Tibial nerve (tissue), 4 donors: ENCODE measurements around the gene TRIM60. TPM values are rescaled to one million over a fixed set of nuclear protein-coding genes. Genes with fewer than 3 reads are reported as not detected.

ENCODE experiments used
- DNase-seq, 2 donors: peaks; one replicate each; pipeline ENCODE4 v3.0.0-alpha.2; 2019; ENCODE audit warnings: low spot score in 2 of 2
- H3K27ac ChIP-seq, 4 donors: fragments of 200-600 bp; sonication (generic) in 3 of 4; one replicate each; pipeline ENCODE4 v1.5.1; 2017 to 2019; ENCODE audit warnings: mild to moderate bottlenecking in 1 of 4
- H3K27me3 ChIP-seq, 2 donors: fragments of 200-600 bp; sonication (generic) in 1 of 2; one replicate each; pipeline versions ENCODE4 v1.5.1 to v1.6.0; 2017 to 2019
- H3K36me3 ChIP-seq, 3 donors: fragments of 200-600 bp; sonication (generic); one replicate each; pipeline ENCODE4 v1.5.1; 2018 to 2019
- H3K4me1 ChIP-seq, 4 donors: fragments of 200-600 bp; sonication (generic) in 3 of 4; one replicate each; pipeline ENCODE4 v1.5.1; 2017 to 2019
- H3K4me3 ChIP-seq, 4 donors: fragments of 200-600 bp; sonication (generic) in 3 of 4; one replicate each; pipeline ENCODE4 v1.5.1; 2017 to 2019; ENCODE audit warnings: mild to moderate bottlenecking in 1 of 4, moderate library complexity in 1 of 4
- H3K9me3 ChIP-seq, 4 donors: fragments of 200-600 bp; sonication (generic) in 3 of 4; one replicate each; pipeline ENCODE4 v1.5.1; 2017 to 2019
- EP300 ChIP-seq, 2 donors: sonication (generic); formaldehyde crosslinking; IDR thresholded peaks; one replicate each; pipeline ENCODE4 v1.6.1; 2017; ENCODE audit warnings: antibody characterized with exemption in 2 of 2, mild to moderate bottlenecking in 1 of 2
- POLR2A ChIP-seq, 2 donors: fragments of 450-650 bp; IDR thresholded peaks; one replicate each; pipeline ENCODE4 v1.6.1; 2017; ENCODE audit warnings: antibody characterized with exemption in 2 of 2, mild to moderate bottlenecking in 2 of 2, moderate library complexity in 2 of 2
- WGBS, 2 donors: methylation state at CpG; one replicate each; pipeline ENCODE4 v1.1.5; 2018; 5-methylcytosine and 5-hydroxymethylcytosine counted together
- total RNA-seq, 4 donors: library from RNA; depleted of rRNA; stranded (reverse); fragments of >200 nt; gene quantifications; one replicate each; pipeline ENCODE4 v1.1.0, GENCODE V29; 2016
- TF ChIP-seq, protein P1 (sequence below), 5 experiments: fragments of 200-600 bp in 3 of 5; fragments of 450-650 bp in 2 of 5; sonication (generic) in 3 of 5; IDR thresholded peaks; one replicate each; pipeline ENCODE4 v1.5.1; 2016 to 2019; ENCODE audit warnings: antibody characterized with exemption in 5 of 5, mild to moderate bottlenecking in 3 of 5, moderate library complexity in 2 of 5

The TRIM60 gene
- total RNA-seq, 4 donors from 2014 or later, result 0.90 TPM; not detected in 3

DNA sequence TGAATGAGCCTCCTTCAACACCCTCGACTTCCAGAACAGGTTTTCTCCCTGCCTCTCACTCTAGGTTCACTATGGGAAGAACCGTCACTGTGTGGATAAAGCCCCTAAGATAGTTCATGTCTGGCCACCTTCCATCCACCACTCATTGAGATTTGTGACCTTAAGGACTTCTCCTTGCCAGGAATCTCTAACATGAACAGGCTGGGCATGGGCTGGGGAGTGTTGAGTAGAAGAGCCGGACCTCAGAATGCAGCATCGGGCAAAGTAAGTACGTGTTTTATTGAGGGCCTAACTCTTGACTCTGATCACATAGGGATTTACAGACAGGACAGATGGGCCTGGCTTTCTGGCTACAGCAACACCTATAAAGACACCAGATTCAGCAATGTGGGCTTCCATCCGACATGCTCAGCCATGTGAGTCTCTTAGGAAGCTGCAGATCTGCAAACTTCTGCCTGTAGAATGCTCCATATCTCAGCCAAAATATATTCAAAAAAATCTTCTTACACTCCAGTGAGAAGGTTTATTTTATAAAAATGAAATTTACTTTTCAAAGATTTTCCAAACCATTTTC, 26.4 kb upstream of the TRIM60 start:
- WGBS, 2 donors, result 81 to 89% methylated on average over 6 of the region's 6 CpGs
- H3K36me3 ChIP-seq, result no peaks in the 10 kb centered on the region
- no peak for DNase-seq
- TF ChIP-seq, protein P1, sequence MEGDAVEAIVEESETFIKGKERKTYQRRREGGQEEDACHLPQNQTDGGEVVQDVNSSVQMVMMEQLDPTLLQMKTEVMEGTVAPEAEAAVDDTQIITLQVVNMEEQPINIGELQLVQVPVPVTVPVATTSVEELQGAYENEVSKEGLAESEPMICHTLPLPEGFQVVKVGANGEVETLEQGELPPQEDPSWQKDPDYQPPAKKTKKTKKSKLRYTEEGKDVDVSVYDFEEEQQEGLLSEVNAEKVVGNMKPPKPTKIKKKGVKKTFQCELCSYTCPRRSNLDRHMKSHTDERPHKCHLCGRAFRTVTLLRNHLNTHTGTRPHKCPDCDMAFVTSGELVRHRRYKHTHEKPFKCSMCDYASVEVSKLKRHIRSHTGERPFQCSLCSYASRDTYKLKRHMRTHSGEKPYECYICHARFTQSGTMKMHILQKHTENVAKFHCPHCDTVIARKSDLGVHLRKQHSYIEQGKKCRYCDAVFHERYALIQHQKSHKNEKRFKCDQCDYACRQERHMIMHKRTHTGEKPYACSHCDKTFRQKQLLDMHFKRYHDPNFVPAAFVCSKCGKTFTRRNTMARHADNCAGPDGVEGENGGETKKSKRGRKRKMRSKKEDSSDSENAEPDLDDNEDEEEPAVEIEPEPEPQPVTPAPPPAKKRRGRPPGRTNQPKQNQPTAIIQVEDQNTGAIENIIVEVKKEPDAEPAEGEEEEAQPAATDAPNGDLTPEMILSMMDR (IDR thresholded peaks at IDR 0.05), result no peak
- TF ChIP-seq POLR2A (IDR thresholded peaks at IDR 0.05) (no peak), EP300 (IDR thresholded peaks at IDR 0.05) (no peak)
- no peaks in the 10 kb centered on the region for H3K4me1 ChIP-seq
- H3K27ac ChIP-seq, result no peak overlapping the region
- no peaks in the 10 kb centered on the region for H3K9me3 ChIP-seq
- H3K4me3 ChIP-seq, result no peak overlapping the region
- H3K27me3 ChIP-seq, result no peaks in the 10 kb centered on the region

DNA sequence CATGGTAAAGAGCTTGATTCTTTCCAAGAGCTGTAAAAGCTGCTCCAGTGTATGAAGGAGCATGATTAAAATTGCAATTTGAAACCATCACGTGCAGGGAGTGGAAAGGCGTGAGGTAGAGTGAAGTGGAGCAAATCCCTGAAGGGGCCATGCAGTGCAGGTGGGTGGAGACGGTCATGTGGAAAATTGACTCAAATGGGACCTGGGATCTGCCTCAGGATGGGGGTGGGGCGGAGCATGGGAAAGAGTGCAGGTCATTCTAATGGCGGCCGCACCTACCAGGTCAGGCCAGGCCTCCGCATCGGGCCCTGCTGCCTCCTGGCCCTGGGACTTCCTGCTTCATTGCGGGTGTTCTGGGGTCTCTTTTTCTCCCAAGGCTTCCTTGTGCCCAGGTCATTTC, 25.3 kb upstream of the TRIM60 start:
- Histone ChIP-seq H3K27ac (no peak overlapping the region), H3K4me3 (no peak overlapping the region), H3K9me3 (no peaks in the 10 kb centered on the region), H3K27me3 (no peaks in the 10 kb centered on the region), H3K36me3 (no peaks in the 10 kb centered on the region), H3K4me1 (no peaks in the 10 kb centered on the region)
- no peak for DNase-seq
- 61 to 78% methylated on average over 9 of the region's 9 CpGs for WGBS, 2 donors
- no peak for TF ChIP-seq EP300 (IDR thresholded peaks at IDR 0.05)
- TF ChIP-seq, protein P1 (IDR thresholded peaks at IDR 0.05), result no peak
- no peak for TF ChIP-seq POLR2A (IDR thresholded peaks at IDR 0.05)

DNA sequence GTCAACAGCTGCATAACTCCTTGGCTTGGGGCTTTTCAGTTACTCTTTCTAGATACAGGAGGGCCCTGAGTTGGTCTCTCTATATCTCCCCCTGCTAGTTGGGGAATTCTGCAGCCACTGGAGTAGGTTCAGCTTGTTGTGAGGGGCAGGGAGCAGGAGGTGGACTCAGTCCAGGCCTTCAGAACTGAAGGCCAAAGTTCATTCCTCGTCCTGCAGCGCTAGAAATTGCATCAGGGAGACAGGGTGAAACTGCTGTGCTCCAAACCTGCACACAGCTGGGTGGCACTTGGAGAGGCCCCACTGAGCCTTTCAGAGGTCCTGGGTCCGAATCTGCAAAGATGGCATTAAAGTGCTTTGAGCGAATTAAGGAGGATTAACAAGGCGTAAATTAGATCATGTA, 24.9 kb upstream of the TRIM60 start:
- Histone ChIP-seq H3K27ac (no peak overlapping the region), H3K27me3 (no peaks in the 10 kb centered on the region), H3K4me3 (no peak overlapping the region), H3K4me1 (no peaks in the 10 kb centered on the region), H3K9me3 (no peaks in the 10 kb centered on the region), H3K36me3 (no peaks in the 10 kb centered on the region)
- DNase-seq, result no peak
- 70 to 77% methylated on average over 5 of the region's 5 CpGs for WGBS, 2 donors
- no peak for TF ChIP-seq POLR2A (IDR thresholded peaks at IDR 0.05)
- no peak for TF ChIP-seq EP300 (IDR thresholded peaks at IDR 0.05)
- TF ChIP-seq, protein P1 (IDR thresholded peaks at IDR 0.05), result no peak

DNA sequence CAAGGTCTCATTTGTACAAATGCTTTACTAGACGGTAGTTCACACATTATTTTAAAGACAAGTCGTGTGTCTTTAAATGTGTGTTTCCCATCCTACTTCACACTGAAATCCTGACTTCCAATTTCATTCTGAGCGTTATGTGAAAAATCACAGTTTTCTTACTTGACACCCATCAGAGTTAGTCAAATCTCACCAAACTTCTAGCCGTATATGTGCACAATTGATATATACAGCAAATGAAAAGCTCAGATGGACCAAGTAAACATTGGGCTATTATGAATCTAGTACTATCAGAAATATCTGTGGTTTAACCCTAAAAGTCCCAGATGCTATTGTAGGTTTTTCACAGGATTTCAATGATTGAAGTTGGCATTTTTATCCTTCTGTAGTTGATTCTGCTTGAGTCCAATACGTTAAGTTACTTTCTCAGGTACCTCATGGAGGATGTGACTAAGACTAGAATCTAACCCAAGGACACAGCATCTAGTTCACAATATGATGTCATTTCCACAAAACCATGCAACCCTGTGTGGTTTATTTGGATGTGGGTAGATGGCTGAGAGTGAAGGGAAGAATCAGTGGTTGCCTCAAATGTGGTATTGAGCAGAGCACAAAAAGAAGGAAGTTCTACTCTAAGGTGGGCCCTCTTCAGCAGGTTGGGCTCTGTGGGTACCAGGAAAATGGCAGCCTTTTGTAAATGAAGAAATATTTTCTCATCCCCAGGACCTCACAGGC, 22.1 kb upstream of the TRIM60 start:
- no peak for TF ChIP-seq EP300 (IDR thresholded peaks at IDR 0.05)
- TF ChIP-seq, protein P1 (IDR thresholded peaks at IDR 0.05), result no peak
- no peak for TF ChIP-seq POLR2A (IDR thresholded peaks at IDR 0.05)
- H3K27me3 ChIP-seq, result no peaks in the 10 kb centered on the region
- H3K9me3 ChIP-seq, result no peaks in the 10 kb centered on the region
- no peak for DNase-seq
- H3K27ac ChIP-seq, result no peak overlapping the region
- no peaks in the 10 kb centered on the region for H3K4me1 ChIP-seq
- H3K36me3 ChIP-seq, result no peaks in the 10 kb centered on the region
- 78 to 83% methylated on average over 5 of the region's 5 CpGs for WGBS, 2 donors
- H3K4me3 ChIP-seq, result no peak overlapping the region

DNA sequence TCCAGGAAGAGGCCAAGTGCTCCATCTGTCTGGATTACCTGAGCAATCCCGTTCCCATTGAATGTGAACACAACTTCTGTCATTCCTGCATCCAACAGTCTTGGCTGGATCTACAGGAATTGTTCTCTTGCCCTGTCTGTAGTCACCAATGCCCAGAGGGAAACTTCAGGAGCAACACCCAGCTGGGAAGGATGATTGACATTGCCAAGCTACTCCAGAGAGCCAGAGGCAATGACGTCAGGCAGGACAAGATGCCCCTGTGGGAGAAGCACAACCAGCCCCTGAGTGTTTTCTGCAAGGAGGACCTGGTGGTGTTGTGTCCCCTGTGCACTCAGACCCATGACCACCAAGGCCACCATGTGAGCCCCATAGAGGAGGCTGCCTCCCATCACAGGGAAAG, 21.3 kb upstream of the TRIM60 start:
- TF ChIP-seq, protein P1 (IDR thresholded peaks at IDR 0.05), result no peak
- no peak for TF ChIP-seq EP300 (IDR thresholded peaks at IDR 0.05)
- TF ChIP-seq POLR2A (IDR thresholded peaks at IDR 0.05), result no peak
- WGBS, 2 donors, result 90 to 92% methylated on average over 2 of the region's 2 CpGs

More for the DNA sequence above, 21.3 kb upstream of the TRIM60 start:
- no peak overlapping the region for H3K27ac ChIP-seq
- DNase-seq, result no peak
- H3K4me3 ChIP-seq, result no peak overlapping the region
- no peaks in the 10 kb centered on the region for H3K36me3 ChIP-seq
- H3K9me3 ChIP-seq, result no peaks in the 10 kb centered on the region
- no peaks in the 10 kb centered on the region for H3K27me3 ChIP-seq
- no peaks in the 10 kb centered on the region for H3K4me1 ChIP-seq
